ENCODE data around the gene RICTOR. TPM values are rescaled to one million over a fixed set of nuclear protein-coding genes. Genes with fewer than 3 reads are reported as not detected.
A peak's percentile ranks its signal among the peaks of the same experiment; 100 is the strongest.

Gene RICTOR, protein sequence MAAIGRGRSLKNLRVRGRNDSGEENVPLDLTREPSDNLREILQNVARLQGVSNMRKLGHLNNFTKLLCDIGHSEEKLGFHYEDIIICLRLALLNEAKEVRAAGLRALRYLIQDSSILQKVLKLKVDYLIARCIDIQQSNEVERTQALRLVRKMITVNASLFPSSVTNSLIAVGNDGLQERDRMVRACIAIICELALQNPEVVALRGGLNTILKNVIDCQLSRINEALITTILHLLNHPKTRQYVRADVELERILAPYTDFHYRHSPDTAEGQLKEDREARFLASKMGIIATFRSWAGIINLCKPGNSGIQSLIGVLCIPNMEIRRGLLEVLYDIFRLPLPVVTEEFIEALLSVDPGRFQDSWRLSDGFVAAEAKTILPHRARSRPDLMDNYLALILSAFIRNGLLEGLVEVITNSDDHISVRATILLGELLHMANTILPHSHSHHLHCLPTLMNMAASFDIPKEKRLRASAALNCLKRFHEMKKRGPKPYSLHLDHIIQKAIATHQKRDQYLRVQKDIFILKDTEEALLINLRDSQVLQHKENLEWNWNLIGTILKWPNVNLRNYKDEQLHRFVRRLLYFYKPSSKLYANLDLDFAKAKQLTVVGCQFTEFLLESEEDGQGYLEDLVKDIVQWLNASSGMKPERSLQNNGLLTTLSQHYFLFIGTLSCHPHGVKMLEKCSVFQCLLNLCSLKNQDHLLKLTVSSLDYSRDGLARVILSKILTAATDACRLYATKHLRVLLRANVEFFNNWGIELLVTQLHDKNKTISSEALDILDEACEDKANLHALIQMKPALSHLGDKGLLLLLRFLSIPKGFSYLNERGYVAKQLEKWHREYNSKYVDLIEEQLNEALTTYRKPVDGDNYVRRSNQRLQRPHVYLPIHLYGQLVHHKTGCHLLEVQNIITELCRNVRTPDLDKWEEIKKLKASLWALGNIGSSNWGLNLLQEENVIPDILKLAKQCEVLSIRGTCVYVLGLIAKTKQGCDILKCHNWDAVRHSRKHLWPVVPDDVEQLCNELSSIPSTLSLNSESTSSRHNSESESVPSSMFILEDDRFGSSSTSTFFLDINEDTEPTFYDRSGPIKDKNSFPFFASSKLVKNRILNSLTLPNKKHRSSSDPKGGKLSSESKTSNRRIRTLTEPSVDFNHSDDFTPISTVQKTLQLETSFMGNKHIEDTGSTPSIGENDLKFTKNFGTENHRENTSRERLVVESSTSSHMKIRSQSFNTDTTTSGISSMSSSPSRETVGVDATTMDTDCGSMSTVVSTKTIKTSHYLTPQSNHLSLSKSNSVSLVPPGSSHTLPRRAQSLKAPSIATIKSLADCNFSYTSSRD (N-terminal part only)
- total RNA-seq = 10 to 100 TPM; 30.4 to 88.8 (median 38.1) TPM

- DNase-seq (peak; percentile 92 to 98), ATAC-seq (ENCODE audit: low FRiP score in 2 of 2) (peak; percentile 96 to 98)
- Histone ChIP-seq H3K36me3 (peaks cover 0 to 1% (median 0%) of the 10 kb centered on the region in 4 donors), H3K9me3 (no peaks in the 10 kb centered on the region), H3K27ac (peak within 1 kb of the TSS; percentile 97 to 100 (median 98)), H3K27me3 (no peaks in the 10 kb centered on the region), H3K4me1 (peaks cover 27 to 41% (median 35%) of the 10 kb centered on the region in 4 donors), H3K4me3 (peak within 1 kb of the TSS; percentile 54 to 95 (median 84))
- 0 to 1% methylated on average over 10 to 28 of the region's 94 CpGs for WGBS, 2 donors
- peak; percentile 58 to 91 for TF ChIP-seq POLR2AphosphoS5 (IDR thresholded peaks at IDR 0.05)
- TF ChIP-seq, protein P1, sequence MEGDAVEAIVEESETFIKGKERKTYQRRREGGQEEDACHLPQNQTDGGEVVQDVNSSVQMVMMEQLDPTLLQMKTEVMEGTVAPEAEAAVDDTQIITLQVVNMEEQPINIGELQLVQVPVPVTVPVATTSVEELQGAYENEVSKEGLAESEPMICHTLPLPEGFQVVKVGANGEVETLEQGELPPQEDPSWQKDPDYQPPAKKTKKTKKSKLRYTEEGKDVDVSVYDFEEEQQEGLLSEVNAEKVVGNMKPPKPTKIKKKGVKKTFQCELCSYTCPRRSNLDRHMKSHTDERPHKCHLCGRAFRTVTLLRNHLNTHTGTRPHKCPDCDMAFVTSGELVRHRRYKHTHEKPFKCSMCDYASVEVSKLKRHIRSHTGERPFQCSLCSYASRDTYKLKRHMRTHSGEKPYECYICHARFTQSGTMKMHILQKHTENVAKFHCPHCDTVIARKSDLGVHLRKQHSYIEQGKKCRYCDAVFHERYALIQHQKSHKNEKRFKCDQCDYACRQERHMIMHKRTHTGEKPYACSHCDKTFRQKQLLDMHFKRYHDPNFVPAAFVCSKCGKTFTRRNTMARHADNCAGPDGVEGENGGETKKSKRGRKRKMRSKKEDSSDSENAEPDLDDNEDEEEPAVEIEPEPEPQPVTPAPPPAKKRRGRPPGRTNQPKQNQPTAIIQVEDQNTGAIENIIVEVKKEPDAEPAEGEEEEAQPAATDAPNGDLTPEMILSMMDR (IDR thresholded peaks at IDR 0.05) = no peak
- TF ChIP-seq POLR2A (IDR thresholded peaks at IDR 0.05) = peak in 3 of 4 donors; percentile 54 to 85 (median 60)
Observed at GRCh38 chr5:39074017-39074814, at the start of gene RICTOR. Gene RICTOR (minus strand): TSS chr5:39074399. CDS start chr5:39074377, 22 bp downstream.

- Histone ChIP-seq H3K9me3 (no peaks in the 10 kb centered on the region), H3K27me3 (no peaks in the 10 kb centered on the region), H3K36me3 (peaks cover 0 to 13% (median 0%) of the 10 kb centered on the region in 4 donors), H3K4me1 (no peaks in the 10 kb centered on the region), H3K4me3 (no peak overlapping the region), H3K27ac (no peak overlapping the region)
- TF ChIP-seq EP300 (IDR thresholded peaks at IDR 0.05) (no peak), POLR2A (IDR thresholded peaks at IDR 0.05) (no peak)
- 76 to 86% methylated on average over 2 of the region's 2 CpGs for WGBS, 2 donors
- DNase-seq (no peak), ATAC-seq (ENCODE audit: low FRiP score in 2 of 2) (no peak)
Observed at GRCh38 chr5:39121922-39122321, 47.7 kb upstream of the RICTOR start.

DNA sequence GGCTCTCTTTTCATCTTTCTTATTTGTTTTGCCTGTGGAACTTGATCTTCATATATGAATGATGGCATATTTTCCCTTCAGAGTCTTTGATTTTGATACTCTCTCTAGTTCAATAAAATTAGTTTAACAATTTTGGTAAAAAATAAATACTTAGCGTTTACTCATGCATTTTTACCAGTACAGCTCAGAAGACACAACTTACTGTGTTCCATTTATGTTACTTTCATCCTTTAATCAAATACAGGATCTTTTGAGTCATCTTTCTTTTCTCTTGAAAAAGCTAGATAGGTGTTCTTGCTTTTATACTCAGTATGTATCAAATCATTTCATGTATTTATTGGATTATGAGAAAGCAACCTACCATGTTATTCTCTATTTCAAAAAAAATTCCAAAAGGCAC is 47.1 kb upstream of the RICTOR start:
- ATAC-seq (ENCODE audit: low FRiP score in 2 of 2) = no peak
- Histone ChIP-seq H3K4me3 (no peak overlapping the region), H3K27me3 (no peaks in the 10 kb centered on the region), H3K9me3 (no peaks in the 10 kb centered on the region), H3K36me3 (peaks cover 0 to 13% (median 0%) of the 10 kb centered on the region in 4 donors), H3K4me1 (no peaks in the 10 kb centered on the region), H3K27ac (no peak overlapping the region)
- TF ChIP-seq, protein P1 (IDR thresholded peaks at IDR 0.05) = no peak
- TF ChIP-seq EP300 (IDR thresholded peaks at IDR 0.05) = no peak
- no peak for TF ChIP-seq POLR2AphosphoS5 (IDR thresholded peaks at IDR 0.05)
- no peak for TF ChIP-seq POLR2A (IDR thresholded peaks at IDR 0.05)
- 65 to 79% methylated on average over 1 of the region's 1 CpG for WGBS, 2 donors
- no peak for DNase-seq

DNA sequence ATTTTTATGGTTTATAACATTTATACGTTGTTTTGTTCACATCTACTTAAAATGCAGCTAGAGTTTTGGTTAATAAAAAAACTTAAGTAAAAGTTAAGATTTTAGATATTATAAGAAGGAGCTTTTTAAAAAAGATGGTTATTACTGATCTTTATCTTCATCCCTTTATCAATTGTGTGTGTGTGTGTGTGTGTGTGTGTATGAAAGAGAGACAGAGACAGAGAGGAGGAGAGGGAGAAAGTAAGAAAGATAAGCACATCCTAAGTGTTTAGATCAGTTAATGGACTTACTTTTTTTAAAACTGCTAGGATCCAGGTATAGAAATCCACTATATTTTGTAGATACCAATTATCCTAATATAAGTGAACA is 45.8 kb upstream of the RICTOR start:
- Histone ChIP-seq H3K27ac (no peak overlapping the region), H3K27me3 (no peaks in the 10 kb centered on the region), H3K4me3 (no peak overlapping the region), H3K36me3 (peaks cover 0 to 10% (median 0%) of the 10 kb centered on the region in 4 donors), H3K9me3 (no peaks in the 10 kb centered on the region), H3K4me1 (peaks cover 0 to 9% (median 0%) of the 10 kb centered on the region in 4 donors)
- TF ChIP-seq EP300 (IDR thresholded peaks at IDR 0.05) = no peak
- TF ChIP-seq, protein P1 (IDR thresholded peaks at IDR 0.05) = no peak
- no peak for TF ChIP-seq POLR2AphosphoS5 (IDR thresholded peaks at IDR 0.05)
- TF ChIP-seq POLR2A (IDR thresholded peaks at IDR 0.05) = no peak
- WGBS, 2 donors = 95% methylated on average over 1 of the region's 1 CpG
- no peak for DNase-seq
- ATAC-seq (ENCODE audit: low FRiP score in 2 of 2) = no peak
